GM08714 (cell line): Measurements from ENCODE around the gene VEPH1.
"Not testable (repeated sequence)": the region's sequence is repeated elsewhere in the genome, so short reads cannot be mapped to it uniquely, and the experiment has no call there.

Experiments
- H3K4me3 ChIP-seq: fragments of 200-500 bp; sonication (Bioruptor generic); 2 replicates; pipeline ENCODE4 v1.5.1; 2014; ENCODE audit warnings: mild to moderate bottlenecking, low read length, inconsistent platforms
- ZNF274 ChIP-seq: IDR thresholded peaks from 2 replicates; pipeline ENCODE4 v1.6.1; 2012; ENCODE audit warnings: mild to moderate bottlenecking, low read depth, low read length

The VEPH1 gene

DNA sequence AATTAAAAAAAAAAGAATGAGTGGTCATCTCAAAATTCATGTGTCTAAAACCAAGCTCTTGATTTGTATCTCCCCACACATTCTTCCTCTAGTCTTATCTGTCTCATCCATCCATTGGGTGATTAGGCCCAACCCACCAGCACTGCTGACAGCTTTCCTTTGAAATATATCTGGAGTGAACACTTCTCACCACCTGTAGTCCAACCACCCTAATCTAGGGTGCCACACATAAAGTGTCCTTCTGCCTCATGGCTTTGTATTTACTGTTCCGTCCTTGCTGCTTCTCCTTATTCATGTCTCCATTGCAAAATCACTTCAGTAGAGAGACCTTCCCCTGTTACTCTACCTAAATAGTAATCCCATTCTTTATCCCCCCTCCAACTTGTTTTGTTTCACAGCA lies 149.0 kb downstream of the VEPH1 start:
- TF ChIP-seq ZNF274: no peak
- no peak overlapping the region for H3K4me3 ChIP-seq

DNA sequence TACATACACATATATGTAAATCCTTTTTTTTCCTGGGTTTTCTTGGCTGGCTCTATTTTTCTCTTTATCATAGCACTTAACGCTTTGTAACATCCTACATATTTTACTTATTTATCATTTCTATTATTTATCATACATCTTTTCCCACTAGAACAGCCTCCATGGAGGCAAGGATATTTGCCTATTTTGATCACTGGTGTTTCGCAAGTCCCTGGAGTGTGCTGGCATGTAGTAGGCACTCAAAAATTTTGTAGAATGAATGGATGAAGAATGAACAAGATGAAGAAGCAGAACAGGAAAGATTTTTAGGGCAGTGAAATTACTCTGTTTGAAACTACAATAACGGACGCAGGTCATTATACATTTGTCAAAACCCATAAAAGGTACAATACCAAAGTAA lies 149.6 kb downstream of the VEPH1 start:
- TF ChIP-seq ZNF274: no peak
- no peak overlapping the region for H3K4me3 ChIP-seq

DNA sequence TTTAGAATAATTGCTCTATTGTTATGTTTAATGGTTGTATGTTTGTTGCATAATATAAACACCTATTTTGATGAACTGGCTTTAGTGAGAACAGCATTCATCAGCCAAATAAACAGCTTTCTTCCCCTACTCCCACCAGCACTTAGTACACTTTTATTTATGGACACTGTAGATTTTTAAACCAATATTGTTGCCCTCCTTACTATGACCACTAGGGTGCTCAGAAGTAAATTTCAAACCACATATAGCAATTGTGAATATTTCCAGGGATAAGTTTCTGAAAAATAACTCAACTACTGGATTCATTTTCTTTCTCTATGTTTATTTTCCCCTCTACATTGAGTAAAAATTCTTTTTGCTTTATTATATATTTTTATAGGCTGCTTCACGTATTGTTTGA lies 151.2 kb downstream of the VEPH1 start:
- no peak for TF ChIP-seq ZNF274
- H3K4me3 ChIP-seq: no peak overlapping the region

DNA sequence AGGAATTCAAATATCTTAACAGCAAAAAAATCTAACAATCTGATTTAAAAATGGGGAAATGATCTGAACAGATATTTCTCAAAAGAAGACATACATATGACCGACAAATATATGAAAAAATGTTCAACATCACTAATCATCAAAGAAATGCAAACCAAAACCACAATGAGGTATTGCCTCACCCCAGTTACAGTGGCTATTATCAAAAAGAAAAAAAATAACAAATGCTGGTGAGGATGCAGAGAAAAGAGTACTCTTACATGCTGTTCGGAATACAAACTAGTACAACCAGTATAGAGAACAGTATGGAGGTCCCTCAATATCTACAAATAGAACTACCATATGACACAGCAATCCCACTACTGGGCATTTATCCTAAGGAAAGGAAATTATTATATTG lies 152.6 kb downstream of the VEPH1 start:
- H3K4me3 ChIP-seq: not testable (repeated sequence)

DNA sequence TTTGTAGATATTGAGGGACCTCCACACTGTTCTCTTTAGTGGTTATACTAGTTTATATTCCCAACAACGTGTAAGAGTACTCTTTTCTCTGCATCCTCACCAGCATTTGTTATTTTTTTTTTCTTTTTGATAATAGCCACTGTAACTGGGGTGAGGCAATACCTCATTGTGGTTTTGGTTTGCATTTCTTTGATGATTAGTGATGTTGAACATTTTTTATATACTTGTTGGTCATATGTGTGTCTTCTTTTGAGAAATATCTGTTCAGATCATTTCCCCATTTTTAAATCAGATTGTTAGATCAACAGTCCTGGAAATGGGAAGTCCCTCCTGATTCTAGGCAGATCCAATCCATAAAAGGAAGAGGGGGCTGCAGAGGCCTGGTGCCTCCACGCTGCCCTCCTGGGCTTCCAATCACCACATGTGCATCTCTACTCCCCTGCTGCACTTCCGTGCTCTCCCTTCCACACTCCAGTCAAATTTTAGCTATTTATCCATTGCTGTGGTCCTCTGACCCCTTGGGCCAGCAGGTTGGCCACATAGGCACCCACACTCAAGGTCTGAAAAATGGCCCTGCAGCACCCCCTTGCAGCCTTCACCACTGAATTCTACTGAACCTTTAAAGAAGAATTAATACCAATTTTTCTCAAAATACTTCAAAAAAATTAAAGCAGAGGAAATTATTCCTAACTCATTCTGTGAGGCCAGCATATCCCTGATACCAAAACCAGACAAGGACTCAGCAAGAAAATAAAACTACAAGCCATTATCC lies 154.7 kb downstream of the VEPH1 start:
- H3K4me3 ChIP-seq: not testable (repeated sequence)

DNA sequence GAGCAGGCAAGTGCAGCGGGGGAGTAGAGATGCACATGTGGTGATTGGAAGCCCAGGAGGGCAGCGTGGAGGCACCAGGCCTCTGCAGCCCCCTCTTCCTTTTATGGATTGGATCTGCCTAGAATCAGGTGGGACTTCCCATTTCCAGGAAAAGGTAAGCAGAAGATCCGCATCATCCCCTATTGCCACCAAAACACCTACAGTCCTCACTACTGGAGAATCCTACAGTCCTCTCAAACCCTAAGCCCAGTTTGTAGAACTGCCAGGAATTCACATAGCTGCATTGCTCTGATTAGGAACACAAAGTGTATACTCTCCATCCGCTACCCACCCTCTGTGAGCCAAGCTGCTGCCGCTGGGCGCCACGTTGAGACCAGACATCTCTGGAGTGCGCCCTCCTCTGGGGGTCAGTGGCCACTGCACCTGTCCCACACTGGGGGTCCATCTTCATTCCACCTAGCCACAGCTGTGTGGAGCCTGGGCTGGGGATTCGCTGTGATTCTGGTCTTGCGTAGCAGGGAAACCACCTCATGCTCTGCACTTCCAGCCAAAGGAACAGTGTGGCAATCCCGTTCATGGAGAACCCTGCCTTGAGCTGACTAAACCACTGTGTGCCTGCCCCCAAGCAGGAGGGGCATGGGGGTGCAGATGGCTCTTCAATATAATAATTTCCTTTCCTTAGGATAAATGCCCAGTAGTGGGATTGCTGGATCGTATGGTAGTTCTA lies 155.5 kb downstream of the VEPH1 start:
- TF ChIP-seq ZNF274: no peak
- no peak overlapping the region for H3K4me3 ChIP-seq

DNA sequence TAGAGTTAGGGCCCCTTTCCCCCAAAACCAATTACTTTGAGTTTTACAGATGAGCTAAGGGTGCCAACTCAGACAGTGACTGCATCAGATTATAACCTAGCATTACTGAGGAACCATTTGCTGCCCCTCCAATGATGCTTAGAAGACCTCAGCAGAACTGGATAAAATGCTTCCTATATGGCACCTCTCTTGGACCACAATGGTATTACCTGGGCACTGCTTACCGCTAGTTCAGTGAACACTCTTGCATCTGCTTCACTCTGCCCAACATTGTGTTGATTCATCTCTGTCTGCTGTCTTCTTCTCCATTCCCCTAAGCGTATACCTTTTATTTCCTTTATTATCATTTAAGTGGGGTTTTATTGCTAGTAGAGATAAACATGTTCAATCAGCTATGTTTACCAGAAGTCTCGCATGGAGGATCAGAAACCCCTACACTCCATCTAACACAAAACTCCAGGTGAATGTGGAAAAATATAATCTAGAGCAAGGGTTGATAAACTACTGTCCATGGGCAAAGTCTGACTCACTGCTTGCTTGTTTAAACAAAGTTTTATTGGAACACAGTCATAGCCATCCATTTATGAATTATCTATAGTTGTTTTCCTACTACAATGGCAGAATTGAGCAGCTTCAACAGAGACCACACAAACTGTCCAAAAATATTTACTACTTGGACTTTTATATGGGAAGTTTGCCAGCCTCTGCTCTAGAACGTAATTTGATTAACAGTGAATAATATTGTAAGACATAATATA lies 166.8 kb downstream of the VEPH1 start:
- TF ChIP-seq ZNF274: no peak

DNA sequence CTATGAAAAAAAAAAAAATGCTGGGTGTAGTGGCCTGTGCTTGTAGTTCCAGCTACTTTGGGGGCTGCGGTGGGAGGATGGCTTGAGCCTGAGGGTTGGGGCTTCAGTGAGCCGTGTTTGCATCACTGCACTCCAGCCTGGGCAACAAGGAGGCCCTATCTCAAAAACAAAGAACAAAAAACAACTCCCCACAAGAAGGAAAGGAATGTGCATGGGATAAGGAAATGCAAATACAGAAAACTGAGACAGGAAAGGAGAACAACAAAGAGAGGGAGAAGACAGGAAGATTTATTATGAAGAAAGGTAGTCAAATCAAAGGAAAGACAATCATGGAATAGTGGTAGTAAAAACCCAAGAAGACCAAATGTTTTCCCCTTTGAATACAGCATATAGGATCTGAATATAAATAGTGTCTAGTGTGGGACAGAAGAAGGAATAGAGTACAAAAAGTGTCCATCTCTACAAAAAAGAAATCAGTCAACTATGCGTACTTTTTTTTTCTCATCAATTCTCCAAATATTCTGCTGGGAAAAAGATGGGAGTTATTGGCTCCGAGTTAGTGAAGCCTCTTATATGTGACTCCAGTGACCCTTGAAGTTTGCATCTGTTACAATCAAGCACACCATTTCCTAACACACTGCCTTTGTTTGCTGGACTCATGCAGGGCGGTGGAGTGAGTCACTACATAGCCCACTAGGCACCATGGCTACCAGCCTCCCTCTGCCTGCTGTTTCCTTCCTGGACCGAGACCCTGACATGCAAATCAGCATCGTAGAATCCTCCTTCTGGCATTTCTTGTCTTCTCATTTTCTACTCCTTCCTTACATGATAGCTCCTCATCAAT lies 167.8 kb downstream of the VEPH1 start:
- no peak for TF ChIP-seq ZNF274
- no peak overlapping the region for H3K4me3 ChIP-seq

More for the DNA sequence above, 166.8 kb downstream of the VEPH1 start:
- no peak overlapping the region for H3K4me3 ChIP-seq

DNA sequence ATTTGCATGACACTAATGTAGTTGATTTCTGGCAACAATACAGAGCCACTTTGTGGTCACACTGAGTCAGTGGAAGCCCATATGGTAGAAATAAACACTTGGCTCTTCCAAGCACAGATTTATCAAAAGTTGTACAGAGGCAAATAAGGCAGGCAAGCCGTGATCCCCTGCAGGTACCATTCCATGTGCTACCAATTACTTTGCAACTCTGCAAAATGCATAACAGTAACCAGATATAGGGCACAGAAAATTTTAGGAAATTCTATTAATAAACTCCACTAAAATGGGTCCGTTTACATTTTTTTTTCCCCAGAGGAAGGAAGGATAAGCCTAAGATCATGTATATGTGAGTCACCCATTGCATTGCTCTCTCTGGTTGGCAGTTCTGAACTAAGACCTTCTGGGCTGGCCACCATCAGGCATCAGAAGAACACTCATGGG lies 169.6 kb downstream of the VEPH1 start:
- no peak overlapping the region for H3K4me3 ChIP-seq

DNA sequence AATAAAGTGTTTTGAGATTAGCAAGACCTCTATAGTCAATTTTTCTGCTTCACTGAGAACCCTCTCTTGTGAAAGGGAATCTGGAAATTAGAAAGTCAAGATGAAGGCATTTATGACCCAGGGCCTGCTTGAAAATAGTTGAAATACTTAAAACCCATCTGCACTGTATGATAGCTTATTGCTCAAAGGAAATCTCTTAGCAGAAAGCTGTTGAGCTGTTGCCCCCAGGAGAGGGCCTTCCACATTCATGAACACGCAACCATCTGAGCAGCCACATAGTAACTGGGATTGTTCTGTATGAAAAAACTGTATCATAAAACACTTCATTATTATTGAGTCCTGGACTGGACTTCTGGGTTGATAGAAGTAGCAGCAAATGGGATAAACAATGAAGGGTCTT lies 173.0 kb downstream of the VEPH1 start:
- H3K4me3 ChIP-seq: no peak overlapping the region
- no peak for TF ChIP-seq ZNF274

More for the DNA sequence above, 169.6 kb downstream of the VEPH1 start:
- TF ChIP-seq ZNF274: no peak

DNA sequence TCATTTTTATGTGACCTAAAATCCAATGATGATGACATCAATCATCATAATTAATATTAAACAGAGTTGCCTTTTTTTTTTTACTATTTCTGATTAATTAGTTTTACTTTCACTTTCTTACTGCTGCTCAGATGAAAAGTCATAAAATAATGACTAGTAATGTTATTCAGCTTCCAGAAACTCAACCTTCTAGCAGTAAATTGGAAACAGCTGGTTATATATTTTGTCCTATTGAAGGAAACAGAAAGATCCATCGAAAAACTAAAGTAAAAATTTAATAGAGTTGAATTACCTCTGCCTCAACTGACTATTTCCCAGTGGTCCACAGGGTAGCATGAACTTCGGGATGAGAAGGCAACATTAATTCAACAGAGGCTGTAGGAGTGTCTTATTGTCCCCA lies 173.7 kb downstream of the VEPH1 start:
- no peak overlapping the region for H3K4me3 ChIP-seq
- no peak for TF ChIP-seq ZNF274

DNA sequence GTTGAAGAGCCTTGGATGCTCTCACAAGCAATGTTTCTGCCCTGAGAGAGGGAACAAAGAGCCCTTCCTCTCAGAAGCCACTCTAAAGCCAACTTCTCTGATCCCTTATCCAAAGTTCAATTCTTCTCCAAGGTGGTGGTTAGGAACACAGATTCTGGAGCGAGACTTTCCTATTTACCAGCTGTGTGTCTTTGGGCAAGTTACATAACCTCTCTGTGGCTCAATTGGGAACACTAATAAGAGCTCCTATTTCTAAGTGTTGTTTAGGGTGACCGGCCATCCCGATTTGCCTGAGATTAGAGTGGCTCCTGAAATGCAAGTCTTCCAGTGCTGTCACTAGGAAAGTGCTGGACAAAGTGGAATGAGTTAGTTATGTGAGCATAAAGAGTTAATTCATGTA lies 175.4 kb downstream of the VEPH1 start:
- TF ChIP-seq ZNF274: no peak

DNA sequence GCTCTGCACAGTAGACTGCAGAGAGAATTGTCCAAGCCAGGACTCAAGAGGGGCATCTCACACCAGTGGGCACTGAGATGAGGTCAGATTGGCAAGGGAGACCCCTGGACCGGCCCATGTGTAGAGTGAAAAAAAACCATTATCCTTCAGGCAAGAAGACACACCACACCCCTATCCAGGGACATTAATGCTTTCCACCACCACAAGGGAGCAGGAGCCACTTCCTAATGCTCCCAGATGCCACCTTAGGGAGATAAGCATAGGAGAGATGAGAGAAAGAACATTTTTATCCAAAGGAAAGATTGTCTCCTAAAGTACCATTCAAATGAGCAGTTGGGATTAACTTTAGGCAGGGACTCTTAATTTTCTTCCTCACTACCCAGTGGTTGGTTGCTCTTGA lies 176.2 kb downstream of the VEPH1 start:
- TF ChIP-seq ZNF274: no peak
- H3K4me3 ChIP-seq: no peak overlapping the region

More for the DNA sequence above, 175.4 kb downstream of the VEPH1 start:
- no peak overlapping the region for H3K4me3 ChIP-seq

DNA sequence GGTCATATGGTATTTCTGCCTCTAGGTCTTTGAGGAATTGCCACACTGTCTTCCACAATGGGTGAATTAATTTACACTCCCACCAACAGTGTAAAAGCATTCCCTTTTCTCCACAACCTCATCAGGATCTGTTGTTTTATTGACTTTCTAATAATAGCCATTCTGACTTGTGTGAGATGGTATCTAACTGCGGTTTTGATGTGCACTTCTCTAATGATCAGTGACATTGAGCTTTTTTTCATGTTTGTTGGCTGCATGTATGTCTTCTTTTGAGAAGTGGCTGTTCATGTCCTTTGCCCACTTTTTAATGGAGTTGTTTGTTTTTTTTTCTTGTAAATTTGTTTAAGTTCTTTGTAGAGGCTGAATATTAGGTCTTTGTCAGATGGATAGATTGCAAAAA lies 178.3 kb downstream of the VEPH1 start:
- not testable (repeated sequence) for H3K4me3 ChIP-seq
